NB4 (cell line): ENCODE data around the gene CDK14.

Experiments
- DNase-seq: peaks from one replicate; pipeline ENCODE4 v3.0.0; 2010; ENCODE audit warnings: low read depth
- H3K4me3 ChIP-seq: one replicate; pipeline ENCODE4 v1.5.1; 2011; ENCODE audit warnings: mild to moderate bottlenecking, low read depth, low read length, moderate library complexity
- MYC ChIP-seq: IDR thresholded peaks from 2 replicates; pipeline ENCODE4 v1.6.1; 2011; ENCODE audit warnings: low read depth, low read length
- POLR2A ChIP-seq: IDR thresholded peaks from 2 replicates; pipeline ENCODE4 v1.6.1; 2011; ENCODE audit warnings: mild to moderate bottlenecking; ENCODE audit not compliant: insufficient read length; ENCODE audit errors: extremely low read depth
- TF ChIP-seq, protein P1 (sequence below): IDR thresholded peaks from one replicate; pipeline ENCODE4 v1.5.1; 2012; ENCODE audit warnings: low read depth, low read length
- TF ChIP-seq, protein P2 (sequence below): IDR thresholded peaks from 2 replicates; pipeline ENCODE4 v1.6.1; 2011; ENCODE audit warnings: low read depth, low read length

Gene CDK14

DNA sequence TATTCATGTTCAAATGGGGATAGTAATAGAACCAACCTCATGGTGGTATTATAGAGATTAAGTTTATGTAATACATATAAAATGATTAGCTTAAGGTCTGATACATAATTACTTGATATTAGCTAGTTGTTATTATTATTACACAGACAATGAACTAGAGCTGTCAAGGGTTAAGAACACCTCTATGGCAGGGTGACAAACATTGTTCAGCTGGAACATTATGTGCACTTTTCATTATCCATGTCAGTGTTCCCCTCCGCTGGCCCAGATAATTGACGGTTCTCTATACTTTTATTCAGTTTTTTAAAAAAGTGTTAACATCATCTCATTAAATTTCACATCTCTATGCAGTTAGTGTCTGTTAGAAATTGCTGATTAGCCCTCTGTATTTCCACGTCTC lies 142.1 kb downstream of the CDK14 start:
- DNase-seq = no peak
- TF ChIP-seq MYC (no peak), POLR2A (no peak)
- TF ChIP-seq, protein P1, sequence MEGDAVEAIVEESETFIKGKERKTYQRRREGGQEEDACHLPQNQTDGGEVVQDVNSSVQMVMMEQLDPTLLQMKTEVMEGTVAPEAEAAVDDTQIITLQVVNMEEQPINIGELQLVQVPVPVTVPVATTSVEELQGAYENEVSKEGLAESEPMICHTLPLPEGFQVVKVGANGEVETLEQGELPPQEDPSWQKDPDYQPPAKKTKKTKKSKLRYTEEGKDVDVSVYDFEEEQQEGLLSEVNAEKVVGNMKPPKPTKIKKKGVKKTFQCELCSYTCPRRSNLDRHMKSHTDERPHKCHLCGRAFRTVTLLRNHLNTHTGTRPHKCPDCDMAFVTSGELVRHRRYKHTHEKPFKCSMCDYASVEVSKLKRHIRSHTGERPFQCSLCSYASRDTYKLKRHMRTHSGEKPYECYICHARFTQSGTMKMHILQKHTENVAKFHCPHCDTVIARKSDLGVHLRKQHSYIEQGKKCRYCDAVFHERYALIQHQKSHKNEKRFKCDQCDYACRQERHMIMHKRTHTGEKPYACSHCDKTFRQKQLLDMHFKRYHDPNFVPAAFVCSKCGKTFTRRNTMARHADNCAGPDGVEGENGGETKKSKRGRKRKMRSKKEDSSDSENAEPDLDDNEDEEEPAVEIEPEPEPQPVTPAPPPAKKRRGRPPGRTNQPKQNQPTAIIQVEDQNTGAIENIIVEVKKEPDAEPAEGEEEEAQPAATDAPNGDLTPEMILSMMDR = no peak
- TF ChIP-seq, protein P2, sequence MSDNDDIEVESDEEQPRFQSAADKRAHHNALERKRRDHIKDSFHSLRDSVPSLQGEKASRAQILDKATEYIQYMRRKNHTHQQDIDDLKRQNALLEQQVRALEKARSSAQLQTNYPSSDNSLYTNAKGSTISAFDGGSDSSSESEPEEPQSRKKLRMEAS = no peak
- no peak overlapping the region for H3K4me3 ChIP-seq

DNA sequence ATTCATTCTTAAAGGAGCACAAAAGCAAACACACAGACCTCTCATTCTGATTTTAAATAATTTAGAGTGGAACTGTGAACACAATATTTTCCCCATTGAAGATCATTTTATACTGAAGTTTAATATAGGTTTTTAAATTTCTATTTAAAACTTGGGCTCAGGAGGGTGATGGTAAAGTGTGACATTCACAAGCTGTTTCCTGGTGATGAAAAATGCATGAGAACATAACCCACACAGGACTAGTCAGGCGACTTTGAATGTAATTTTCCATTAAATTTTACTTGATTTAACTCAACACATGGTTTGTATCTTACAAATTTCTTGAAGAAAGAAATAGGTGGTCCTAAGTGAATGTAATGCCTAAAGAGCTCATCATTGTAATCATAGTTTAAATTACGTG lies 143.6 kb downstream of the CDK14 start:
- TF ChIP-seq, protein P1 = no peak
- TF ChIP-seq, protein P2 = no peak
- TF ChIP-seq MYC = no peak
- no peak for DNase-seq
- H3K4me3 ChIP-seq = no peak overlapping the region

DNA sequence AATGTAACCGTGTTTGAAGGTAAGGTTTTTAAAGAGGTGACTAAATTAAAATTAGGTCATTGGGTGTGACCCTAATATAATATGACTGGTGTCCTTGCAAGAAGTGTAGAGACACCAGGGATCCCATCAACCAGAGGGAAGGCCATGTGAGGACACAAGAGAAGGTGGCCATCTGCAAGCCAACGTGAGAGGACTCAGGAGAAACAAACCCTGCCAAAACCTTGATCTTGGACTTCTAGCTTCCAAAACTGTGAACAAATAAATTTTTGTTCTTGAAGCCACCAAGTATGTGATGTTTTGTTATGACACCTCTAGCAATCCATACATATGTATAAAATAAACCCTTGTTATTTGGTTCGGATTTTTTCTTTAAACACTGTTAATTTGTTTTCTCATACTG lies 144.3 kb downstream of the CDK14 start:
- TF ChIP-seq, protein P2 = no peak
- TF ChIP-seq POLR2A (no peak), MYC (no peak)
- TF ChIP-seq, protein P1 = no peak
- H3K4me3 ChIP-seq = no peak overlapping the region
- no peak for DNase-seq

DNA sequence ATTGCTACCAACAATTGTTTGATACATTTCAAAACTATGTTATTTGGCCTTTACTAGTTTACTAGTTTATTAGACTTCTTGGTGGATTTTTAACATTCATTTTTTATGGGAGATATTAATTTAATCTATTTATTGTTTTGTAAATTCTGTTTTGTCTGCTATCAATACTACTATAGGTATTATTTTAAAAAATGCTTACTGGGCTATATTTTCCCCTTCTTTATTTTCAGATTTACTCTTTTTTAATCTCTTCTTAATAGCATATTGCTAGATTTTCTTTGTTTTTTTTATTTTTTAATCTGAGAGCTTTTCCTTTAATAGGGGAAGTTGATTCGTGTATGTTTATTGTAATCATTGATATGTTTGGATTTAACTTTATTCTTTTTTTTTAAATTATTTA lies 147.5 kb downstream of the CDK14 start:
- H3K4me3 ChIP-seq = no peak overlapping the region

DNA sequence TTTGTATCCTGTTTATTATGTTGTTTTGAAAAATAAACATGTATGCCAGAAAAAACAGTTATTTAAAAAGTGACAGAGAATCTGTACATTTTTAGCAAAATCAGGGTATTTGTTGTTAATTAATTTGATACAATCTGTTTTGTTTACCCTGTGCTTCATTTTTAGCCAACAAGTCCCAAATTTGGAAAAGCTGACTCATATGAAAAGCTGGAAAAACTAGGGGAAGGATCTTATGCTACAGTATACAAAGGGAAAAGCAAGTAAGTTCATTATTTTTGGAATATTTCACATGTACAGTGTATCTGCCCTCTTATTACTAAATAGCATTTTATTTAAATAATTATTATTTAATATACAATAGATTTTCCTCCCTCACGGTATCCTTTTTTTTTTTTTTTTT lies 151.4 kb downstream of the CDK14 start:
- no peak overlapping the region for H3K4me3 ChIP-seq
- DNase-seq = no peak
- TF ChIP-seq, protein P2 = no peak

More for the DNA sequence above, 147.5 kb downstream of the CDK14 start:
- no peak for DNase-seq
- TF ChIP-seq, protein P2 = no peak
- TF ChIP-seq, protein P1 = no peak
- TF ChIP-seq MYC (no peak), POLR2A (no peak)

DNA sequence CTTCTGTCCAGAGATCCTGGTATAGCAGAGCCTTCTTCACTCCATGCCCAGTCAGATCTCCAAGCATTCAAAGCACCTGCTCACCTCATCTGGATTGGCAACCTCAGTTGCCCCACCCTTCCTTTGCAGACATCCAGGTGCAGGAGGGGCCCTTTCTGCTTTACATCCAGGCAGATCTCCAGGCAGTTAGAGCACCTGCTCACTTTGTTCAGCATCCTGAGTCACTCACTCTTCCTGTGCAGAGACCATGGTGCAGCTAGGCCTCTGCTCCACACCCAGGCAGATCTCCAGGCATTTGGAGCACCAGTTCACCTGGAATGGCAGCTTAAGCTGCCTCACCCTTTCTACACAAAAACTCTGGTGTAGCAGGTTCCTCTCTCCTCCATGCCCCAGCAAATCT lies 153.1 kb downstream of the CDK14 start:
- H3K4me3 ChIP-seq = no peak overlapping the region
- TF ChIP-seq POLR2A (no peak), MYC (no peak)
- TF ChIP-seq, protein P1 = no peak
- TF ChIP-seq, protein P2 = no peak
- DNase-seq = no peak
